Measurements from ENCODE around the gene SLC28A3.

SLC28A3 gene

GRCh38 chr9:84301851-84302250 lies 38.7 kb downstream of the SLC28A3 start:
- Histone ChIP-seq H3K36me3 (ENCODE audit: insufficient read depth, low read length) (no peaks in the 10 kb centered on the region), H3K4me3 (ENCODE audit: low read length, poor library complexity, severe bottlenecking) (no peak overlapping the region), H3K9me3 (ENCODE audit: insufficient read depth, low read depth, low read length) (no peaks in the 10 kb centered on the region), H3K79me2 (ENCODE audit: insufficient read depth, low read length) (no peaks in the 10 kb centered on the region), H3F3A (ENCODE audit: low read depth) (no peaks in the 10 kb centered on the region), H3K27me3 (ENCODE audit: insufficient read depth, low read length, poor library complexity, severe bottlenecking) (no peaks in the 10 kb centered on the region), H3K9me2 (replicated peaks; ENCODE audit: low read depth, low read length) (no peaks in the 10 kb centered on the region), H4K20me1 (ENCODE audit: insufficient read depth, low read length, poor library complexity, severe bottlenecking) (no peaks in the 10 kb centered on the region), H3K9ac (ENCODE audit: low read depth, low read length, poor library complexity, severe bottlenecking) (no peak overlapping the region), H2AFZ (ENCODE audit: low read length) (no peak overlapping the region), H3K4me2 (ENCODE audit: low read depth, low read length, poor library complexity, severe bottlenecking) (no peak overlapping the region), H3K4me1 (ENCODE audit: insufficient read depth, low read length, poor library complexity, severe bottlenecking) (no peaks in the 10 kb centered on the region)
- TF ChIP-seq EZH2phosphoT487 (IDR thresholded peaks at IDR 0.05; ENCODE audit: borderline replicate concordance), result no peak

GRCh38 chr9:84300271-84300670 lies 40.3 kb downstream of the SLC28A3 start:
- H3F3A ChIP-seq (ENCODE audit: low read depth), result no peaks in the 10 kb centered on the region
- H2AFZ ChIP-seq (ENCODE audit: low read length), result no peak overlapping the region
- no peaks in the 10 kb centered on the region for H3K36me3 ChIP-seq (ENCODE audit: insufficient read depth, low read length)
- H3K9ac ChIP-seq (ENCODE audit: low read depth, low read length, poor library complexity, severe bottlenecking), result no peak overlapping the region
- H3K9me2 ChIP-seq (replicated peaks; ENCODE audit: low read depth, low read length), result no peaks in the 10 kb centered on the region
- no peaks in the 10 kb centered on the region for H3K4me1 ChIP-seq (ENCODE audit: insufficient read depth, low read length, poor library complexity, severe bottlenecking)
- no peaks in the 10 kb centered on the region for H3K9me3 ChIP-seq (ENCODE audit: insufficient read depth, low read depth, low read length)
- no peaks in the 10 kb centered on the region for H4K20me1 ChIP-seq (ENCODE audit: insufficient read depth, low read length, poor library complexity, severe bottlenecking)
- H3K27me3 ChIP-seq (ENCODE audit: insufficient read depth, low read length, poor library complexity, severe bottlenecking), result no peaks in the 10 kb centered on the region
- no peaks in the 10 kb centered on the region for H3K79me2 ChIP-seq (ENCODE audit: insufficient read depth, low read length)
- H3K4me3 ChIP-seq (ENCODE audit: low read length, poor library complexity, severe bottlenecking), result no peak overlapping the region
- TF ChIP-seq EZH2phosphoT487 (IDR thresholded peaks at IDR 0.05; ENCODE audit: borderline replicate concordance), result no peak
- no peak for TF ChIP-seq CTCF (conservative IDR thresholded peaks at IDR 0.05; ENCODE audit: low read length)
- no peak overlapping the region for H3K4me2 ChIP-seq (ENCODE audit: low read depth, low read length, poor library complexity, severe bottlenecking)

- H3K9me2 ChIP-seq (replicated peaks; ENCODE audit: low read depth, low read length), result no peaks in the 10 kb centered on the region
- no peaks in the 10 kb centered on the region for H3K36me3 ChIP-seq (ENCODE audit: insufficient read depth, low read length)
- no peaks in the 10 kb centered on the region for H4K20me1 ChIP-seq (ENCODE audit: insufficient read depth, low read length, poor library complexity, severe bottlenecking)
- H3K9me3 ChIP-seq (ENCODE audit: insufficient read depth, low read depth, low read length), result no peaks in the 10 kb centered on the region
- no peak overlapping the region for H3K9ac ChIP-seq (ENCODE audit: low read depth, low read length, poor library complexity, severe bottlenecking)
- H3K4me2 ChIP-seq (ENCODE audit: low read depth, low read length, poor library complexity, severe bottlenecking), result no peak overlapping the region
- H2AFZ ChIP-seq (ENCODE audit: low read length), result no peak overlapping the region
- H3K4me1 ChIP-seq (ENCODE audit: insufficient read depth, low read length, poor library complexity, severe bottlenecking), result no peaks in the 10 kb centered on the region
- H3K27me3 ChIP-seq (ENCODE audit: insufficient read depth, low read length, poor library complexity, severe bottlenecking), result no peaks in the 10 kb centered on the region
- no peaks in the 10 kb centered on the region for H3K79me2 ChIP-seq (ENCODE audit: insufficient read depth, low read length)
- no peaks in the 10 kb centered on the region for H3F3A ChIP-seq (ENCODE audit: low read depth)
- TF ChIP-seq EZH2phosphoT487 (IDR thresholded peaks at IDR 0.05; ENCODE audit: borderline replicate concordance), result no peak
- no peak for TF ChIP-seq CTCF (conservative IDR thresholded peaks at IDR 0.05; ENCODE audit: low read length)
- H3K4me3 ChIP-seq (ENCODE audit: low read length, poor library complexity, severe bottlenecking), result no peak overlapping the region
Measured at GRCh38 chr9:84297162-84297821, 43.3 kb downstream of the SLC28A3 start.
